Activated naive CD4-positive, alpha-beta T cell treated with anti-CD3 and anti-CD28 coated beads, Interleukin-2, amount 10 ng/mL, durations not matched to agents 7 days and 5 days (primary cell): ENCODE data around the gene TRIM65.

Source experiments
- CTCF ChIA-PET: fragments of 350-600 bp; sonication (Branson Sonifier 250); formaldehyde crosslinking; loops from one replicate; lab custom pipeline; 2021; ENCODE audit warnings: antibody characterized with exemption; lab: Charles Lee
- DNase-seq: peaks from one replicate; pipeline ENCODE4 v3.0.0-alpha.2; 2020
- H3K27ac Mint-ChIP-seq: one replicate; pipeline ENCODE4 v1.8.0; 2021; ENCODE audit warnings: mild to moderate bottlenecking, moderate library complexity, mixed read lengths
- H3K27me3 Mint-ChIP-seq: one replicate; pipeline ENCODE4 v1.8.0; 2021; ENCODE audit warnings: mild to moderate bottlenecking, mixed read lengths
- H3K36me3 Mint-ChIP-seq: one replicate; pipeline ENCODE4 v1.8.0; 2021; ENCODE audit warnings: mixed read lengths
- H3K4me1 Mint-ChIP-seq: one replicate; pipeline ENCODE4 v1.8.0; 2021; ENCODE audit warnings: mixed read lengths
- H3K4me3 Mint-ChIP-seq: one replicate; pipeline ENCODE4 v1.8.0; 2021; ENCODE audit warnings: mild to moderate bottlenecking, moderate library complexity, mixed read lengths
- H3K9me3 Mint-ChIP-seq: one replicate; pipeline ENCODE4 v1.8.0; 2021; ENCODE audit warnings: mixed read lengths

The TRIM65 gene

GRCh38 chr17:75925103-75925502 is 28.4 kb upstream of the TRIM65 start:
- Mint-ChIP-seq H3K27me3 (no peaks in the 10 kb centered on the region), H3K27ac (no peak overlapping the region), H3K9me3 (no peaks in the 10 kb centered on the region), H3K4me3 (no peak overlapping the region), H3K4me1 (no peaks in the 10 kb centered on the region), H3K36me3 (no peaks in the 10 kb centered on the region)
- CTCF ChIA-PET = no interaction called here
- no peak for DNase-seq

- Mint-ChIP-seq H3K4me1 (no peaks in the 10 kb centered on the region), H3K27me3 (no peaks in the 10 kb centered on the region), H3K4me3 (no peak overlapping the region), H3K36me3 (no peaks in the 10 kb centered on the region), H3K9me3 (no peaks in the 10 kb centered on the region), H3K27ac (no peak overlapping the region)
- DNase-seq = no peak
- CTCF ChIA-PET = no interaction called here
These were observed 26.5 kb upstream of the TRIM65 start for GRCh38 chr17:75922963-75923874.

- CTCF ChIA-PET = no interaction called here
- no peak overlapping the region for H3K4me3 Mint-ChIP-seq
- H3K27me3 Mint-ChIP-seq = no peaks in the 10 kb centered on the region
- DNase-seq = no peak
- H3K27ac Mint-ChIP-seq = no peak overlapping the region
- H3K36me3 Mint-ChIP-seq = no peaks in the 10 kb centered on the region
- peaks cover under 1% of the 10 kb centered on the region for H3K4me1 Mint-ChIP-seq
- no peaks in the 10 kb centered on the region for H3K9me3 Mint-ChIP-seq
These were observed 25.6 kb upstream of the TRIM65 start for GRCh38 chr17:75922173-75922961.

- DNase-seq = no peak
- H3K27ac Mint-ChIP-seq = no peak overlapping the region
- no peaks in the 10 kb centered on the region for H3K36me3 Mint-ChIP-seq
- peaks cover 5% of the 10 kb centered on the region for H3K4me1 Mint-ChIP-seq
- no peaks in the 10 kb centered on the region for H3K9me3 Mint-ChIP-seq
- no peak overlapping the region for H3K4me3 Mint-ChIP-seq
- CTCF ChIA-PET = no interaction called here
- H3K27me3 Mint-ChIP-seq = no peaks in the 10 kb centered on the region
These were observed 24.8 kb upstream of the TRIM65 start for GRCh38 chr17:75921596-75921995.

GRCh38 chr17:75920045-75920560 is 23.4 kb upstream of the TRIM65 start:
- Mint-ChIP-seq H3K9me3 (no peaks in the 10 kb centered on the region), H3K27me3 (no peaks in the 10 kb centered on the region), H3K36me3 (no peaks in the 10 kb centered on the region), H3K4me3 (no peak overlapping the region), H3K27ac (no peak overlapping the region), H3K4me1 (peaks cover 7% of the 10 kb centered on the region)
- DNase-seq = no peak
- CTCF ChIA-PET = no interaction called here

GRCh38 chr17:75919611-75920010 is 22.9 kb upstream of the TRIM65 start:
- Mint-ChIP-seq H3K27me3 (no peaks in the 10 kb centered on the region), H3K4me3 (no peak overlapping the region), H3K9me3 (no peaks in the 10 kb centered on the region), H3K4me1 (peaks cover 7% of the 10 kb centered on the region), H3K27ac (no peak overlapping the region), H3K36me3 (no peaks in the 10 kb centered on the region)
- no peak for DNase-seq
- CTCF ChIA-PET = no interaction called here

GRCh38 chr17:75917917-75918445 is 21.2 kb upstream of the TRIM65 start:
- Mint-ChIP-seq H3K27me3 (no peaks in the 10 kb centered on the region), H3K36me3 (no peaks in the 10 kb centered on the region), H3K27ac (no peak overlapping the region), H3K9me3 (no peaks in the 10 kb centered on the region), H3K4me3 (no peak overlapping the region), H3K4me1 (peaks cover 7% of the 10 kb centered on the region)
- CTCF ChIA-PET = interaction anchor here (1.2 kb wide), 1 partner anchor 10 kb away, joined by 4 read pairs; no protein-coding TSS in a partner anchor
- no peak for DNase-seq

GRCh38 chr17:75917141-75917916 is 20.6 kb upstream of the TRIM65 start:
- CTCF ChIA-PET = interaction anchor here (1.0 to 1.4 kb wide), 4 partner anchors 10 to 97 kb away, joined by 3 to 4 read pairs (median 4); no protein-coding TSS in a partner anchor
- Mint-ChIP-seq H3K9me3 (no peaks in the 10 kb centered on the region), H3K4me3 (no peak overlapping the region), H3K27me3 (no peaks in the 10 kb centered on the region), H3K27ac (no peak overlapping the region), H3K36me3 (no peaks in the 10 kb centered on the region), H3K4me1 (peaks cover 7% of the 10 kb centered on the region)
- no peak for DNase-seq

- Mint-ChIP-seq H3K27me3 (no peaks in the 10 kb centered on the region), H3K4me3 (no peak overlapping the region), H3K4me1 (peaks cover 7% of the 10 kb centered on the region), H3K36me3 (no peaks in the 10 kb centered on the region), H3K27ac (no peak overlapping the region), H3K9me3 (no peaks in the 10 kb centered on the region)
- CTCF ChIA-PET = interaction anchor here (0.8 kb wide), 1 partner anchor 90 kb away, joined by 3 read pairs; no protein-coding TSS in a partner anchor
- DNase-seq = no peak
These were observed 18.5 kb upstream of the TRIM65 start for GRCh38 chr17:75915268-75915667.

- no peak overlapping the region for H3K4me3 Mint-ChIP-seq
- no peaks in the 10 kb centered on the region for H3K36me3 Mint-ChIP-seq
- no peaks in the 10 kb centered on the region for H3K27me3 Mint-ChIP-seq
- CTCF ChIA-PET = interaction anchor here (0.8 kb wide), 1 partner anchor 91 kb away, joined by 3 read pairs; no protein-coding TSS in a partner anchor
- H3K9me3 Mint-ChIP-seq = no peaks in the 10 kb centered on the region
- H3K27ac Mint-ChIP-seq = no peak overlapping the region
- no peak for DNase-seq
- peaks cover 7% of the 10 kb centered on the region for H3K4me1 Mint-ChIP-seq
These were observed 18.0 kb upstream of the TRIM65 start for GRCh38 chr17:75914643-75915267.

GRCh38 chr17:75913537-75914210 is 16.9 kb upstream of the TRIM65 start:
- CTCF ChIA-PET = interaction anchor here (0.7 kb wide), 1 partner anchor 31 kb away, joined by 3 read pairs; no protein-coding TSS in a partner anchor
- DNase-seq = no peak
- Mint-ChIP-seq H3K36me3 (no peaks in the 10 kb centered on the region), H3K27me3 (no peaks in the 10 kb centered on the region), H3K4me1 (peaks cover 11% of the 10 kb centered on the region), H3K4me3 (no peak overlapping the region), H3K9me3 (no peaks in the 10 kb centered on the region), H3K27ac (no peak overlapping the region)

- Mint-ChIP-seq H3K4me3 (no peak overlapping the region), H3K27ac (no peak overlapping the region), H3K9me3 (no peaks in the 10 kb centered on the region), H3K4me1 (peaks cover 17% of the 10 kb centered on the region), H3K27me3 (no peaks in the 10 kb centered on the region), H3K36me3 (no peaks in the 10 kb centered on the region)
- CTCF ChIA-PET = interaction anchor here (1.1 to 3.0 kb wide), 4 partner anchors 14 to 100 kb away, joined by 3 to 9 read pairs (median 4); partner anchors contain the start of gene TRIM65
- no peak for DNase-seq
These were observed 13.9 kb upstream of the TRIM65 start for GRCh38 chr17:75910699-75911098.
